Measurements from ENCODE around the gene CELSR3.

Gene CELSR3

DNA sequence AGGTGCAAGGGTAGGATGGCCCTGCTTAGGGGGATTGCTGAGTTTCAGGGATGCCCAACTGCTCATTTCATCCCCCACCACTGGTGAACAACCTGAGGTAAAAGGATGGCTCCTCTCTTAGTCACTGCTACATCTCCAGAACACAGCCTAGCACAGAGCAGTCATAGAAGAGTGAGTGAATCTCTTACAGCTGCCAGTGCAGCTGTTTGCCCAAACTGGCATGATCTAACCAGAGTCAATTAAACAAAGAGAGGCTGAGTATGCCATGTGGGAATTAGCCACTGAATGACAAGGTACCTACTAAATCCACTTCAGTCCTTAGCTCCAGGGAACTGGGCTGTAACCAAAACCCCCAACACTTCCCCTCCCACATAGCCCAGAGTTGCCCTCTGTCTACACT lies 29.9 kb upstream of the CELSR3 start:
- no peak overlapping the region for H3K4me3 Mint-ChIP-seq
- no peak overlapping the region for H3K27ac Mint-ChIP-seq
- no peaks in the 10 kb centered on the region for H3K27me3 Mint-ChIP-seq (ENCODE audit: low read depth)
- H3K36me3 Mint-ChIP-seq (ENCODE audit: low read depth), result peaks cover 52% of the 10 kb centered on the region
- peaks cover 2% of the 10 kb centered on the region for H3K4me1 Mint-ChIP-seq (ENCODE audit: low read depth)
- no peaks in the 10 kb centered on the region for H3K9me3 Mint-ChIP-seq
- DNase-seq (ENCODE audit: low spot score), result no peak

DNA sequence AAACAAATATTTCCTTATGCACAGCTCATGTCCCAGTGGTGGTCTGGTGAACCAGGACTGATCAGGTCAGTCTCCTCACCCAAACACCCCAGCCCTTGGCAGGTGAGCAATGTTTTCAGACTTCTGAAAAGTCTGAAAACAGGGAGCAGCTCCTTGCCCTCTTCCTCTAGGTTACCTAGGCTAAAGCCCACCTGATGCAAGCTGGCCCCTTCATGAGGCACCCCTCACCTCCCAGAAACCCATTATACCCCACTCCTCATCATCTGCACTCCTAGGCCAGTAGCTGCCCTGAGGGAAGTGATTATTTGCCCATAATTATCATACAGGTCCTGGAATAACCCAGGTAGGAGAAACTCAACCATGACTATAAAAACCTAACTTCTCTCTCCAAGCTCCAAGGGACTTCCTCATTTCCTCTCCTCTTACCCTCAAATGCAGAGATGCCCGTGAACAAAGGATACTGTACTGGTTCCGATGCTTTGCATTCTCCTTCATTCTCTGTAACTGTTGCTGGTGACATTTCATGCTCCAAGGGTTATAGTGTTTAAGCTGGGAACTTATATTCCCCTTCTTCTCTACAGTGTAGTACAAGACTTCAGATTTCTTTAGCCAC lies 28.3 kb upstream of the CELSR3 start:
- Mint-ChIP-seq H3K4me1 (ENCODE audit: low read depth) (peaks cover 5% of the 10 kb centered on the region), H3K27ac (no peak overlapping the region), H3K9me3 (no peaks in the 10 kb centered on the region), H3K4me3 (no peak overlapping the region), H3K36me3 (ENCODE audit: low read depth) (peaks cover 49% of the 10 kb centered on the region), H3K27me3 (ENCODE audit: low read depth) (no peaks in the 10 kb centered on the region)
- no peak for DNase-seq (ENCODE audit: low spot score)

DNA sequence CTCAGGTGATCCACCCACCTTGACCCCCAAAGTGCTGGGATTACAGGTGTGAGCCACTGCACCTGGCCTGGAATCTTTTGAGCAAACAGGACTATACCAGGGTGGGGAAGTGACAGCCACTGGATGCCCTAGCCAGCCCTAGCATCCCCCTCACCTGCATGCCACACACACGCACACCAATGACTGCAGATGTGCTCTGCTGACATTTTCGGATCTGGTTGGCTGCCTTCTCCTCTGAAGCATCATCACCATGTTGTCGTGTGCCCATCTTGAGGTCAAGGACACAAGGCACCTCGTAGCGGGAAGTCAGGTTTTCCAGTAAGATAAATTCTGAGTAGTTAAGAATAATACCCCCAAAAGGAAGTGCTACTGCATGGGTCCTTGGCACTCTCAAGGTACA lies 26.7 kb upstream of the CELSR3 start:
- H3K9me3 Mint-ChIP-seq, result no peaks in the 10 kb centered on the region
- H3K27ac Mint-ChIP-seq, result no peak overlapping the region
- no peak for DNase-seq (ENCODE audit: low spot score)
- no peaks in the 10 kb centered on the region for H3K27me3 Mint-ChIP-seq (ENCODE audit: low read depth)
- no peak overlapping the region for H3K4me3 Mint-ChIP-seq
- H3K36me3 Mint-ChIP-seq (ENCODE audit: low read depth), result peaks cover 38% of the 10 kb centered on the region
- H3K4me1 Mint-ChIP-seq (ENCODE audit: low read depth), result peaks cover 12% of the 10 kb centered on the region

DNA sequence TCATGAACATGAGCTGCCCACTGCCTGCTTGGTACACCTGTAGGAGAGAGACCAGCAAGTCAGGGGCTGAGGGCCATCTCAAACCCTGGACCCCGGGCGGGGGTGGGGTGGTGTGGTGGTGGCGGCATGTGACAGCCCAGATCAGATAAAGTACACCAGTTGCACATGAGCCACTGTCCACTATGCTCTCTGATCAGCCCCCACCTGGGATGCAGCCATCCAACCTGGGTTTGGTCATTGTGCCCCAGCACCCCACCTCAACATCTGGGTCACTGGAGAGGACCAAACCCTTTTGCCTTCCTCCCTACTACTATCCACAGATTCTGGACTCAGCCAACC lies 26.0 kb upstream of the CELSR3 start:
- no peaks in the 10 kb centered on the region for H3K9me3 Mint-ChIP-seq
- no peak for DNase-seq (ENCODE audit: low spot score)
- H3K4me3 Mint-ChIP-seq, result no peak overlapping the region
- H3K27me3 Mint-ChIP-seq (ENCODE audit: low read depth), result no peaks in the 10 kb centered on the region
- H3K36me3 Mint-ChIP-seq (ENCODE audit: low read depth), result peaks cover 38% of the 10 kb centered on the region
- H3K27ac Mint-ChIP-seq, result no peak overlapping the region
- peaks cover 15% of the 10 kb centered on the region for H3K4me1 Mint-ChIP-seq (ENCODE audit: low read depth)

DNA sequence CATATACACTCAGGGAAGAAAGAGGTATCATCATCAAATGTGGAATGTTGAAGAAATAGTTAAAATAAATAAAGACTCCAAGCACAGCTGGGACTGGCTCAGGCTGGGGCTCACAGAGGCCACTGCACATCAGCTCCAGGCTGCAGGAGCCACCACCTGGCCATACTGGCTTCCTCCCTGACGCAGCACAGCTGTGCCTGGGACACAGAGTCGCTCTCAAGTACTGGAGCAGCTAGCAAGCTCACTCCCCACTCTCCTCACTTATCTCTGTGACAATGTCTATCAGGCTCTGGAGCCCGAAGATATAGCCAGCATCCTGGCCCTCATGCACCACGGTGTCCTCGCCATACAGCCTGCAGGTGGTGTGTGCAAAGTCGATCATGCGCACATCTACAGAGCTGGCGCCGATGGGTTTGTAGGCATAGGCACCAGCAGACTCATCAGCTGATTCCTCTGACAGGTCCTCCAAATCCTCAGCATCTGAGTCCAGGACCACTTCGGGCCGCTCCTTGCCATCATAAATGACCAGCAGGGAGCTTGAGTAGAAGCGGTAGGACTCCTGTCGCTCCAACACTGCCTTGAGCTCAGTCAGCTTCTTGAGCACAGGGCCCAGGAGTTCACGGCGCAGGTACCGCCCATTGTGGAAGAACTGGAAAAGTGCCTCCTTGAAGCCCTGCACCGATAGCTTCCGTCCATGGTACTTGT lies 25.5 kb upstream of the CELSR3 start:
- Mint-ChIP-seq H3K4me3 (no peak overlapping the region), H3K9me3 (no peaks in the 10 kb centered on the region), H3K27ac (no peak overlapping the region), H3K36me3 (ENCODE audit: low read depth) (peaks cover 36% of the 10 kb centered on the region), H3K27me3 (ENCODE audit: low read depth) (no peaks in the 10 kb centered on the region), H3K4me1 (ENCODE audit: low read depth) (peaks cover 20% of the 10 kb centered on the region)
- DNase-seq (ENCODE audit: low spot score), result no peak

DNA sequence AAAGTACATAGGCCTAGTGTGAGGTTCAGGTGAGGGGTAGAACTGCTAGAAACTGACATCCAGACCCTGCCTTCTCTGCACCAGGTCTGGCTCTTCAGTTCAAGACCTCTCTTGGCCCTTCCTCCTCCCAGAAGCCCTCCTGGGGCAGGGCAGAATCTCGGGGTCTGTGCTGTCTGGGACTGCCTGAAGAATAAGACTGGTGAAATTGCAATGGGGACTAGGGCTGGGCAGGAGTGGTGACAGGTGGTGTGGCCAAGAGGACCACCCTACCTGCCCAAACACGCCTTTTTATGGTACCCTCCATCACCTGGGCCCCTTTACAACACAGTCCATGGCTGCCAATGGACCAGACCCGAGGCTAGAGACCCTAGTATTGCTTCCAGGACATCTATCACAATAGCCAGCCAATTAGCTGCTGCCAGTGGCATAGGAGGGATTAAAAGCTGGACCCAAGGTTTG lies 24.6 kb upstream of the CELSR3 start:
- DNase-seq (ENCODE audit: low spot score), result no peak
- Mint-ChIP-seq H3K4me3 (no peak overlapping the region), H3K4me1 (ENCODE audit: low read depth) (peaks cover 20% of the 10 kb centered on the region), H3K27me3 (ENCODE audit: low read depth) (no peaks in the 10 kb centered on the region), H3K9me3 (no peaks in the 10 kb centered on the region), H3K27ac (no peak overlapping the region), H3K36me3 (ENCODE audit: low read depth) (peaks cover 32% of the 10 kb centered on the region)

DNA sequence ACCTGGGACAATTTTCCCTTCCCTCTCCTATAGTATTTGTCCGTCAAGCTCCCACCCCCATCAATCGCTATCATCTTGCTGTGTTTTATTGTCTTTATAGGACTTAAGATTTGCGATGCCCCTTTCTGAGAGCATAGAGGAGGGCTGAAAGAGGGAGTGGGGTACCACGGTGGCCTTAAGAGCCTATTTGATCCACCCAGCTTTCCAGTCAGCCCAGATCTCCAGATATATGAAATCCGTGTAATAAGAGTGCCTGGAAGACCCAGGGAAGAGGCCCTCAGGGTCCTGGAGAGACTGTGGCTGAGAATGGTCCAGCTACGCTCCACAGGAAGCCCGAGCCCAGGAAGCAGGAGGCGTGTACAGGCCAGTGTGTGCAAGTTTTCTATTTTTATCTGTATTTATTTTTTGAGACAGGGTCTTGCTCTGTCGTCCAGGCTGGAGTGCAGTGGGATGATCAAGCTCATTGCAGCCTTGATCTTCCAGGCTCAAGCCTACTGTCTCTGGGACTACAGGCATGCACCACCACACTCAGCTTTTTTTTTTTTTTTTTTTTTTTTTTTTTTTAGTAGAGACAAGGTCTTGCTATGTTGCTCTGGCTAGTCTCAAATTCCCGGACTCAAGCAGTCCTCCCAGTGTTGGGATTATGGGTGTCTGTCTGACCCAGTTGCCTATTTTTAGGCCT lies 24.0 kb upstream of the CELSR3 start:
- Mint-ChIP-seq H3K4me1 (ENCODE audit: low read depth) (peaks cover 20% of the 10 kb centered on the region), H3K27ac (peak overlapping the region; percentile 90), H3K36me3 (ENCODE audit: low read depth) (peaks cover 31% of the 10 kb centered on the region), H3K9me3 (no peaks in the 10 kb centered on the region), H3K27me3 (ENCODE audit: low read depth) (no peaks in the 10 kb centered on the region), H3K4me3 (peak overlapping the region; percentile 93)
- DNase-seq (ENCODE audit: low spot score), result no peak

DNA sequence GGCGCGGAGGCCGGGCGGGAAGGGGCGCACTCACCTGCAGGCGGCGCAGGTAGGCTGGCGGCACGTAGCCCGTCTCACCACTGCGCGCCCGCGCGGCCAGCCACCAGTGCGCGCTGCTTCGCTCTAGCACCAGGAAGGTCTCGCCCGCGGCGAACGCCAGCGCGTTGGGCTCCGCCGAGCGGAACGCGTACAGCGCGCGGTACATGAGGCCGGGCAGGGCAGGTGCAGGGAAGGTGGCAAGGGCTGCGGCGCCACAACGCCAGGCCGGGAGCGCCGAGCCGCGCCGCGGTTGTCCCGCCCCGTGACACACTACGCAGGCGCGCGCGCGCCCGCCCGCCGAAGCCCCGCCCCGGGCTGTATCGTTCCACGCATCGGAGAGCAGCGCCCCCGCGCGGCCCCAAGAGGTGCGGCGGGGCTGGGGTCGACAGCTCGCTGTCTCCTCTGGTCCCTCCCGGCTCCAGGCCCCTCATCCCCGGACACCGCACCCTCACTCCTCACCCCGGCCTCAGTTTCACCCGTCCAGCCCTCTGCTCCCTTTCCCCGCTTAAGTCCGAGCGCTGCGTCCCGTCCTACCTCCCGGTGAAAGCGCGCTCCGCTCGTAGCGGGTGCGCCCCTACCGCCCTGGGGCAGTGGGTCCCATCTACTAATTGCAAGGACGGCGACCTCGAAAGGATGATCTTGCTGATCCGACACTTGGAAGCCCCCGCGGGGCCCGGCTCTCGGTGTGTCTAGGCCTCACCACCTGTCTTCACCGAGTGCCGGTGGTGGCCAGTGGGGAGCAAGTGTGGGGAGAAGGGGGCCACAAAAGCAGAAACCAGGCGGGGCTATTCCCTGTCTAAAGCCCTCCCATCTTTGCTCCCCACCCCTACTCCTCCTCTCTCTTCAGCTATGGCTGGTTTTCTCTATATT lies 23.2 kb upstream of the CELSR3 start, which contains the start of gene NCKIPSD:
NCKIPSD (minus strand) TSS at position 313 of the 909 bp plus-strand sequence; CDS start at position 205, 108 bp downstream.
- DNase-seq (ENCODE audit: low spot score), result peak; percentile 84
- Mint-ChIP-seq H3K4me1 (ENCODE audit: low read depth) (peaks cover 20% of the 10 kb centered on the region), H3K36me3 (ENCODE audit: low read depth) (peaks cover 28% of the 10 kb centered on the region), H3K9me3 (no peaks in the 10 kb centered on the region), H3K4me3 (peak within 1 kb of the TSS; percentile 93), H3K27me3 (ENCODE audit: low read depth) (no peaks in the 10 kb centered on the region), H3K27ac (peak within 1 kb of the TSS; percentile 90)

DNA sequence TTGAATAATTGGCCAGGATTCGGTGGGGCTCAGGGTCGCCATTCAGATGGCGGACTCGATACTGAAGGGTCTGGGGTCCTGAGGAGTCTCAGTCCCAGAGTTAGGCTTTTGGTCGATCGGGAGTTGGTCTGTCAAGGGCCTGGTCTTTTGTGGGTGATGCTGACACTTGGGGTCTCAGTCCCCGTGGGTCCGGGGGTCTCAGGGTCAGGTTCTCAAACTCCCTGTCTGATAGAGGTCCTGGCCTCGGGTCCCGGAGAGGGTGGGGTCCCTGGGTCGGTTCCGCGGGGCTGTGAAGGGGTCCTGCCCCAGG lies 22.6 kb upstream of the CELSR3 start:
- DNase-seq (ENCODE audit: low spot score), result no peak
- H3K27me3 Mint-ChIP-seq (ENCODE audit: low read depth), result no peaks in the 10 kb centered on the region
- peak overlapping the region; percentile 93 for H3K4me3 Mint-ChIP-seq
- peak overlapping the region; percentile 90 for H3K27ac Mint-ChIP-seq
- H3K9me3 Mint-ChIP-seq, result no peaks in the 10 kb centered on the region
- H3K4me1 Mint-ChIP-seq (ENCODE audit: low read depth), result peaks cover 20% of the 10 kb centered on the region
- H3K36me3 Mint-ChIP-seq (ENCODE audit: low read depth), result peaks cover 34% of the 10 kb centered on the region

DNA sequence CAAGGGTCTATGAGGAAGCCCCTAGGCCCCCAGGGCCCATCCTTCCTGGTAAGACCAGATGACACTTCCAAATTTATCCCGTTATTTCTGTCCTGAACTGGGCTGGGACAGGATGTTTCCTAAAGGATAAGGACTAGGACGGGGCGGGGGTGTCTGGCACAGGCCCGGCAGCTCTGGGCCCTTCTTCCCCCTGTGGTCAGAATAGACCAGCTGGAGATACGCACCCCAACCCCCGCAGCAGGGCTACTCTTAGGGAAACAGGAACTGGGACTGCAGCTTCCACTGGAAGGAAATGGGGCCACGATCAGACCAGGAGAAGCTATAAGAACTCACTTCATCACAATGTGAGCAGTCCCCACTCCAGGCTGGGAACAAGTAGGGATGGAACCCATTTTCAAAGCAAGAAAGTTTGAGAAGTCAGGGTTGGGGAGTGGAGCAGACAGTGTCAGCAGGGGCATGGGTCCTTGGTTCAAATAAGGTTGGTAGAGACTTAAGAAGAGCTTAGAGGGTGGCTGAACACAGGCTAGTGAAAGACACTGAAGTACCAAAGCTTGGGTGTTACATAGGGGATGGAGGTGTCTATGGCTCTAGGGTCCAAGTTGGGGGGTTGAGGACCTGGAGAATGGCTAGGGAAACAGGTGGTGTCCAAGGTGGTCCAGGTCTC lies 21.9 kb upstream of the CELSR3 start:
- no peak for DNase-seq (ENCODE audit: low spot score)
- peak overlapping the region; percentile 90 for H3K27ac Mint-ChIP-seq
- H3K36me3 Mint-ChIP-seq (ENCODE audit: low read depth), result peaks cover 31% of the 10 kb centered on the region
- H3K4me1 Mint-ChIP-seq (ENCODE audit: low read depth), result peaks cover 21% of the 10 kb centered on the region
- no peaks in the 10 kb centered on the region for H3K9me3 Mint-ChIP-seq
- H3K4me3 Mint-ChIP-seq, result peak overlapping the region; percentile 93
- H3K27me3 Mint-ChIP-seq (ENCODE audit: low read depth), result no peaks in the 10 kb centered on the region

DNA sequence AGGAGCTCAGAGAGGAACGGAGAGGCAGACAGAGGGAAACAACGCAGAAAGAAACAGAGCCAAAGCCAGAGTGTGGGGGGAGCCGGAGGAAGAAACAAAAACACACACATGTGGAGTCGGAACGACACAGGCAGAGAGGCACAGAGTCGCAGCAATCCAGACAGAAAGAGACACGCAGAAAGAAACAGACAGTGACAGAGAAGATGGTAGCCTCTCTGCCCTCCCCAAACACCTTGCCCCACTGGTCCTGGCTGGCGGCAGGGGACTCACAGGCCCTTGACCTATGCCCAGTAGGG lies 21.3 kb upstream of the CELSR3 start:
- H3K36me3 Mint-ChIP-seq (ENCODE audit: low read depth), result peaks cover 32% of the 10 kb centered on the region
- no peak for DNase-seq (ENCODE audit: low spot score)
- peak overlapping the region; percentile 81 for H3K27ac Mint-ChIP-seq
- H3K4me1 Mint-ChIP-seq (ENCODE audit: low read depth), result peaks cover 21% of the 10 kb centered on the region
- H3K27me3 Mint-ChIP-seq (ENCODE audit: low read depth), result no peaks in the 10 kb centered on the region
- peak overlapping the region; percentile 93 for H3K4me3 Mint-ChIP-seq
- no peaks in the 10 kb centered on the region for H3K9me3 Mint-ChIP-seq

DNA sequence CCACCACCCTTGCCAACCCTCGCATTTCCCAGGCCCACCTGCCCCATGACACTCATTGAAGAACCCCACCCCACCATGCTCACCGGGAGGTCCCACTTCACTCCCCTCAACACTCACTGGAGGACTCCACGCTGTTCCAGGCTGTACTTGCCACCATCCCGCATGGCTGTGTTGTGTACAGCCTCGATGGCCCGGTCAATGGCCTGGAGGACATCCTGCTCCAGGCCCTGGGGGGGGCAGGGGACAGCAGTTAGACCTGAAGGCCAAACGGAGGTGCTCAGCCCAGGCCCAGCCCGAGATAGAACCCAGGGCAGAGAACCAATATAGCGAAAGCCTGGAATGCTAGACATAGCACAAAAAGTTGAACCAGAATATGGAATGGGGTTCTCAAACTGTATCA lies 20.1 kb upstream of the CELSR3 start:
- H3K36me3 Mint-ChIP-seq (ENCODE audit: low read depth), result peaks cover 36% of the 10 kb centered on the region
- no peak overlapping the region for H3K4me3 Mint-ChIP-seq

DNA sequence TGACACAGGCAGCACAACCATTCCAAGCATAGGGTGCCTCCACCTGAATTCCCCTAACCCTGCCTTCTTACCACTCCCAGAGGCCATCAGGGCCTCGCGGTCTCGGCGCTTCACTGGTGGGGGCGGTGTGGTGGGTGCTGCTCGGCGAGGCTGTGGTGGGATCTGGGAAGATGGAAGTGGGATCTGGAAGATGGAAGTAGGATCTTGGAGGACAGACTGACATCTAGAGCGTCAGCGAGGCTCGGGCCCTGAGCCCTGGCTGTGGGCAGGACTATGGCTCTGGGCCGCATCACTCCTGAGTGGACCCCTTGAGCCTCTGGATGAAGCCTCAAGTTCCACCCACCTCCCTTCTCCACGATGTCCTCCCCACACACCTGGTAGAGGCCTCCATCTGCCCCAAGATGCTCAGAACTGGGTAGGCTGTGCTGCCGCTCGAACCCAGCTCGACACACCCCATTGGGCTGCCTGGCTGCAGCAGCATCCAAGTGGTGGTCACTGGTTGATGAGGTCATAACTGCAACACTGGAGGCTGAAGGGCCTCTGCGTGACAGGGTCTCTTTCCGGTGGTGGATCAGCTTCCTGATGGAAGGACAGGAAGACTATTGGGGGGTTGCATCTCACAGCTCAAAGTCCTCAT lies 19.4 kb upstream of the CELSR3 start:
- Mint-ChIP-seq H3K27ac (no peak overlapping the region), H3K36me3 (ENCODE audit: low read depth) (peaks cover 39% of the 10 kb centered on the region), H3K9me3 (no peaks in the 10 kb centered on the region), H3K27me3 (ENCODE audit: low read depth) (no peaks in the 10 kb centered on the region), H3K4me1 (ENCODE audit: low read depth) (peaks cover 21% of the 10 kb centered on the region), H3K4me3 (no peak overlapping the region)
- DNase-seq (ENCODE audit: low spot score), result no peak

More for the DNA sequence above, 20.1 kb upstream of the CELSR3 start:
- DNase-seq (ENCODE audit: low spot score), result no peak
- Mint-ChIP-seq H3K9me3 (no peaks in the 10 kb centered on the region), H3K27me3 (ENCODE audit: low read depth) (no peaks in the 10 kb centered on the region), H3K4me1 (ENCODE audit: low read depth) (peaks cover 21% of the 10 kb centered on the region), H3K27ac (no peak overlapping the region)

Measured in T-helper 2 cell treated with Interferon-gamma antibody and Interleukin-4, amounts not matched to agents 5 μg/mL and 100 μg/mL, for 36 hours (primary cell).